Fibroblast of lung (primary cell): ENCODE measurements around the gene IL19.

ENCODE experiments used
- CTCF ChIP-seq, 2 donors: IDR thresholded peaks in 1 of 2; conservative IDR thresholded peaks in 1 of 2; 1 replicate in 1 of 2; 2 replicates in 1 of 2; pipeline ENCODE4 v1.5.1; 2011 to 2012; ENCODE audit warnings: low read length in 2 of 2, control low read depth in 1 of 2, inconsistent platforms in 1 of 2, low read depth in 1 of 2, mild to moderate bottlenecking in 1 of 2
- EZH2 ChIP-seq: IDR thresholded peaks from 2 replicates; pipeline ENCODE4 v1.5.1; 2012; ENCODE audit warnings: low read length, control low read depth, mild to moderate bottlenecking; ENCODE audit errors: missing control alignments

GRCh38 chr1:206835186-206835585 lies 64.6 kb downstream of the IL19 start:
- TF ChIP-seq EZH2, result no peak
- TF ChIP-seq CTCF (conservative IDR thresholded peaks at IDR 0.05 in 1 of 2, IDR thresholded peaks at IDR 0.05 in 1 of 2; ENCODE audit: low read depth in 1 of 2, low read length in 2 of 2), result no peak
